K562 (cell line): ENCODE data around the gene MCM3. TPM values are rescaled to one million over a fixed set of nuclear protein-coding genes. Genes with fewer than 3 reads are reported as not detected.

Experiments used
- CBFB ChIP-seq: sonication (generic); formaldehyde crosslinking; IDR thresholded peaks from 2 replicates; pipeline ENCODE4 v1.4.0; 2020; ENCODE audit warnings: mild to moderate bottlenecking, missing genetic modification reagents
- CEBPB ChIP-seq: fragments of 450-650 bp; IDR thresholded peaks from 2 replicates; pipeline ENCODE4 v1.6.1; 2016; ENCODE audit warnings: missing genetic modification characterization, missing compliant biosample characterization
- FOS ChIP-seq: IDR thresholded peaks from 3 replicates; pipeline ENCODE4 v1.6.1; 2011; ENCODE audit not compliant: insufficient read length; ENCODE audit errors: extremely low read depth
- JUN ChIP-seq, 2 experiments: sonication (generic) in 1 of 2; formaldehyde crosslinking in 1 of 2; IDR thresholded peaks; 2 replicates each; pipeline versions ENCODE4 v1.6.1 to v1.8.0; 2012 to 2022; ENCODE audit warnings: borderline replicate concordance in 2 of 2, mild to moderate bottlenecking in 2 of 2, improper control_type of control experiment in 1 of 2, low read depth in 1 of 2, low read length in 1 of 2, missing genetic modification reagents in 1 of 2
- JUND ChIP-seq, 2 experiments: IDR thresholded peaks; 2 replicates in 1 of 2; 3 replicates in 1 of 2; pipeline ENCODE4 v1.6.1; 2011; ENCODE audit warnings: borderline replicate concordance in 2 of 2, low read depth in 2 of 2, low read length in 2 of 2, improper control_type of control experiment in 1 of 2, missing biosample characterization in 1 of 2, missing genetic modification characterization in 1 of 2, missing genetic modification reagents in 1 of 2
- KAT2B ChIP-seq: IDR thresholded peaks from one replicate; pipeline ENCODE4 v1.6.1; 2012; ENCODE audit warnings: low read depth, mild to moderate bottlenecking, control low read depth, inconsistent platforms, low read length, moderate library complexity
- MAFK ChIP-seq: IDR thresholded peaks from 2 replicates; pipeline ENCODE4 v1.6.1; 2011; ENCODE audit warnings: low read length, improper control_type of control experiment
- MEF2A ChIP-seq: IDR thresholded peaks from 2 replicates; pipeline ENCODE4 v1.6.1; 2011; ENCODE audit warnings: low read depth, mild to moderate bottlenecking, low read length, moderate library complexity; ENCODE audit not compliant: control insufficient read depth
- MEIS2 ChIP-seq: fragments of 450-650 bp; IDR thresholded peaks from 2 replicates; pipeline ENCODE4 v1.6.1; 2014; ENCODE audit warnings: mild to moderate bottlenecking; ENCODE audit not compliant: partially characterized antibody
- SRSF7 ChIP-seq: fragments of 200-400 bp; formaldehyde crosslinking; optimal IDR thresholded peaks from 2 replicates; pipeline ENCODE3; 2017; ENCODE audit warnings: mild to moderate bottlenecking, low read depth, low read length
- TEAD2 ChIP-seq: fragments of 450-650 bp; IDR thresholded peaks from 2 replicates; pipeline ENCODE4 v1.6.1; 2016; ENCODE audit warnings: missing genetic modification characterization, control low read depth, missing compliant biosample characterization
- ZKSCAN1 ChIP-seq: fragments of 150-350 bp; IDR thresholded peaks from 2 replicates; pipeline ENCODE4 v1.6.1; 2016; ENCODE audit warnings: low read depth, low read length
- ZNF140 ChIP-seq: fragments of 250-450 bp; sonication (Bioruptor Pico); IDR thresholded peaks from 2 replicates; pipeline ENCODE4 v1.8.0; 2021; ENCODE audit warnings: moderate library complexity, mild to moderate bottlenecking, inconsistent platforms
- ZNF184 ChIP-seq: sonication (generic); formaldehyde crosslinking; IDR thresholded peaks from 2 replicates; pipeline ENCODE4 v1.5.0; 2020; ENCODE audit warnings: missing genetic modification reagents
- polyA plus RNA-seq, 8 experiments: library from polyadenylated mRNA; depleted of rRNA in 4 of 8; stranded (reverse) in 5 of 8; unstranded in 3 of 8; fragments of >200 nt; fragmentation: Nextera tagmentation in 2 of 8; fragmentation: Illumina TruSeq in 1 of 8; extraction: Ambion mirVana in 2 of 8; extraction: Trizol in 1 of 8; gene quantifications; 2 replicates each; pipeline versions ENCODE4 v1.2.1 to v1.2.3, GENCODE V29; 2011 to 2014; ENCODE audit warnings: inconsistent platforms in 1 of 8, missing spikeins in 1 of 8
- total RNA-seq, 7 experiments: library from RNA; depleted of rRNA in 6 of 7; stranded (reverse); fragments of >200 nt in 6 of 7; fragmentation: Illumina TruSeq in 2 of 7; extraction: Trizol in 2 of 7; gene quantifications; 2 replicates each; pipeline versions ENCODE4 v1.2.1 to v1.2.3, GENCODE V29; 2011 to 2021; ENCODE audit warnings: low replicate concordance in 1 of 7
- TF ChIP-seq, protein P1 (sequence below): sonication (generic); formaldehyde crosslinking; IDR thresholded peaks from 2 replicates; pipeline ENCODE4 v1.5.0; 2020; ENCODE audit warnings: missing genetic modification reagents
- TF ChIP-seq, protein P2 (sequence below): sonication (generic); formaldehyde crosslinking; IDR thresholded peaks from 2 replicates; pipeline ENCODE4 v1.4.0; 2020; ENCODE audit warnings: mild to moderate bottlenecking, missing genetic modification reagents
- TF ChIP-seq, protein P3 (sequence below): fragments of 450-650 bp; IDR thresholded peaks from 2 replicates; pipeline ENCODE4 v1.6.1; 2017; ENCODE audit warnings: mild to moderate bottlenecking, moderate library complexity
- TF ChIP-seq, protein P4 (sequence below): sonication (generic); formaldehyde crosslinking; IDR thresholded peaks from 2 replicates; pipeline ENCODE4 v1.8.0; 2022; ENCODE audit warnings: missing genetic modification reagents, mild to moderate bottlenecking, borderline replicate concordance
- TF ChIP-seq, protein P5 (sequence below): sonication (generic); formaldehyde crosslinking; IDR thresholded peaks from 2 replicates; pipeline ENCODE4 v1.8.0; 2022; ENCODE audit warnings: missing genetic modification reagents, mild to moderate bottlenecking, moderate library complexity, borderline replicate concordance

Gene MCM3
- total and polyA plus RNA-seq, 9 of the 15 experiments (the other 6 are each of a cell fraction or from before 2014, with no cell fraction given) = 76.1 to 270 (median 250) TPM

DNA sequence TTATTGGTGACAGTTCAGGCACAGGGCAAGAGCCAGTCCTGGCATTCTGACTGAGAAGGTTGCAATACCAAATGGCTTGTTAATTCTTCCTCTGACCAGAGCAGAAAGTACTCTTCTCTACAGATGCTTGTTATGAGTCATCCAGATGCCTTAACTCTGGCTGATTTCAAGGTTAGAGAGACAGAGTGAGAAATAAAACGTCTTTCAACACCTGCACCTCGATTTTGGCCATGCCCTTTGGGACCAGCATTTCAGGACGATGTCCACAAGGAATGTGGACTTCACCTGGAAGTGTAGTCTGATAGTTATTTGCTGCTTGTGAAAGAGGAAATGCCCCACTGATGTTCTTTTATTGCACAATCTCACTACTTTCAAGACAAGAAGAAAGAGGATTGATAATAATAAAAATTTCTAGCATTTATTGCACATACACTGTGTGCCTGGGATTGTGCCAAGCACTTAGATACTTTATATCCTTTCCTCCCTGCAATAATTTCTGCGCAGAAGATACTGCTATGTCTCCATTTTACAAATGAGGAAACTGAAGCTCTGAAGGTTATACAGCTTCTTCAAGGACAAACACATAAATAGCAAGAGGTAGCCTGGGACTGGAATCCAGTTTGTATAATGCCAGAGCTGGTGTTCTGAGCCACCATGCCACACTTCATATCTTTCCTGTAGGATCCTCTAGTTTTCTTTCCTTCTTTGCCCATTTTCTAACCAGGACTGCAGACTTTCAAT, 33.5 kb upstream of the MCM3 start (continued):
- TF ChIP-seq ZKSCAN1 = no peak
- TF ChIP-seq FOS = no peak
- TF ChIP-seq, protein P1, sequence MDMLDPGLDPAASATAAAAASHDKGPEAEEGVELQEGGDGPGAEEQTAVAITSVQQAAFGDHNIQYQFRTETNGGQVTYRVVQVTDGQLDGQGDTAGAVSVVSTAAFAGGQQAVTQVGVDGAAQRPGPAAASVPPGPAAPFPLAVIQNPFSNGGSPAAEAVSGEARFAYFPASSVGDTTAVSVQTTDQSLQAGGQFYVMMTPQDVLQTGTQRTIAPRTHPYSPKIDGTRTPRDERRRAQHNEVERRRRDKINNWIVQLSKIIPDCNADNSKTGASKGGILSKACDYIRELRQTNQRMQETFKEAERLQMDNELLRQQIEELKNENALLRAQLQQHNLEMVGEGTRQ (CRISPR knock-in tag) = no peak
- no peak for TF ChIP-seq ZNF140
- TF ChIP-seq, protein P2, sequence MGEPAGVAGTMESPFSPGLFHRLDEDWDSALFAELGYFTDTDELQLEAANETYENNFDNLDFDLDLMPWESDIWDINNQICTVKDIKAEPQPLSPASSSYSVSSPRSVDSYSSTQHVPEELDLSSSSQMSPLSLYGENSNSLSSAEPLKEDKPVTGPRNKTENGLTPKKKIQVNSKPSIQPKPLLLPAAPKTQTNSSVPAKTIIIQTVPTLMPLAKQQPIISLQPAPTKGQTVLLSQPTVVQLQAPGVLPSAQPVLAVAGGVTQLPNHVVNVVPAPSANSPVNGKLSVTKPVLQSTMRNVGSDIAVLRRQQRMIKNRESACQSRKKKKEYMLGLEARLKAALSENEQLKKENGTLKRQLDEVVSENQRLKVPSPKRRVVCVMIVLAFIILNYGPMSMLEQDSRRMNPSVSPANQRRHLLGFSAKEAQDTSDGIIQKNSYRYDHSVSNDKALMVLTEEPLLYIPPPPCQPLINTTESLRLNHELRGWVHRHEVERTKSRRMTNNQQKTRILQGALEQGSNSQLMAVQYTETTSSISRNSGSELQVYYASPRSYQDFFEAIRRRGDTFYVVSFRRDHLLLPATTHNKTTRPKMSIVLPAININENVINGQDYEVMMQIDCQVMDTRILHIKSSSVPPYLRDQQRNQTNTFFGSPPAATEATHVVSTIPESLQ (CRISPR knock-in tag) = no peak
- TF ChIP-seq KAT2B = no peak
- peak; percentile 11 for TF ChIP-seq MEIS2
- no peak for TF ChIP-seq CBFB (CRISPR knock-in tag)
- TF ChIP-seq SRSF7 = no peak
- TF ChIP-seq, protein P3, sequence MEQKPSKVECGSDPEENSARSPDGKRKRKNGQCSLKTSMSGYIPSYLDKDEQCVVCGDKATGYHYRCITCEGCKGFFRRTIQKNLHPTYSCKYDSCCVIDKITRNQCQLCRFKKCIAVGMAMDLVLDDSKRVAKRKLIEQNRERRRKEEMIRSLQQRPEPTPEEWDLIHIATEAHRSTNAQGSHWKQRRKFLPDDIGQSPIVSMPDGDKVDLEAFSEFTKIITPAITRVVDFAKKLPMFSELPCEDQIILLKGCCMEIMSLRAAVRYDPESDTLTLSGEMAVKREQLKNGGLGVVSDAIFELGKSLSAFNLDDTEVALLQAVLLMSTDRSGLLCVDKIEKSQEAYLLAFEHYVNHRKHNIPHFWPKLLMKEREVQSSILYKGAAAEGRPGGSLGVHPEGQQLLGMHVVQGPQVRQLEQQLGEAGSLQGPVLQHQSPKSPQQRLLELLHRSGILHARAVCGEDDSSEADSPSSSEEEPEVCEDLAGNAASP = no peak
- TF ChIP-seq ZNF184 (CRISPR knock-in tag) = no peak
- TF ChIP-seq MEF2A = no peak
- TF ChIP-seq, protein P4, sequence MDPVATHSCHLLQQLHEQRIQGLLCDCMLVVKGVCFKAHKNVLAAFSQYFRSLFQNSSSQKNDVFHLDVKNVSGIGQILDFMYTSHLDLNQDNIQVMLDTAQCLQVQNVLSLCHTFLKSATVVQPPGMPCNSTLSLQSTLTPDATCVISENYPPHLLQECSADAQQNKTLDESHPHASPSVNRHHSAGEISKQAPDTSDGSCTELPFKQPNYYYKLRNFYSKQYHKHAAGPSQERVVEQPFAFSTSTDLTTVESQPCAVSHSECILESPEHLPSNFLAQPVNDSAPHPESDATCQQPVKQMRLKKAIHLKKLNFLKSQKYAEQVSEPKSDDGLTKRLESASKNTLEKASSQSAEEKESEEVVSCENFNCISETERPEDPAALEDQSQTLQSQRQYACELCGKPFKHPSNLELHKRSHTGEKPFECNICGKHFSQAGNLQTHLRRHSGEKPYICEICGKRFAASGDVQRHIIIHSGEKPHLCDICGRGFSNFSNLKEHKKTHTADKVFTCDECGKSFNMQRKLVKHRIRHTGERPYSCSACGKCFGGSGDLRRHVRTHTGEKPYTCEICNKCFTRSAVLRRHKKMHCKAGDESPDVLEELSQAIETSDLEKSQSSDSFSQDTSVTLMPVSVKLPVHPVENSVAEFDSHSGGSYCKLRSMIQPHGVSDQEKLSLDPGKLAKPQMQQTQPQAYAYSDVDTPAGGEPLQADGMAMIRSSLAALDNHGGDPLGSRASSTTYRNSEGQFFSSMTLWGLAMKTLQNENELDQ = no peak
- 0 out of 2 replicates have a peak, but pooled peaks have one; percentile 43 for TF ChIP-seq JUN (IDR thresholded peaks at IDR 0.05; ENCODE audit: borderline replicate concordance, low read depth, low read length)
- no peak for TF ChIP-seq JUN (CRISPR knock-in tag; IDR thresholded peaks at IDR 0.05; ENCODE audit: borderline replicate concordance)
- TF ChIP-seq, protein P5, sequence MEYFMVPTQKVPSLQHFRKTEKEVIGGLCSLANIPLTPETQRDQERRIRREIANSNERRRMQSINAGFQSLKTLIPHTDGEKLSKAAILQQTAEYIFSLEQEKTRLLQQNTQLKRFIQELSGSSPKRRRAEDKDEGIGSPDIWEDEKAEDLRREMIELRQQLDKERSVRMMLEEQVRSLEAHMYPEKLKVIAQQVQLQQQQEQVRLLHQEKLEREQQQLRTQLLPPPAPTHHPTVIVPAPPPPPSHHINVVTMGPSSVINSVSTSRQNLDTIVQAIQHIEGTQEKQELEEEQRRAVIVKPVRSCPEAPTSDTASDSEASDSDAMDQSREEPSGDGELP (CRISPR knock-in tag) = no peak
- peak; percentile 84 for TF ChIP-seq JUND (IDR thresholded peaks at IDR 0.05; ENCODE audit: borderline replicate concordance, low read depth, low read length)
- TF ChIP-seq JUND (tag; IDR thresholded peaks at IDR 0.05; ENCODE audit: borderline replicate concordance, low read depth, low read length) = peak; percentile 81
- peak; percentile 97 for TF ChIP-seq CEBPB (tag)
- no peak for TF ChIP-seq MAFK
- TF ChIP-seq TEAD2 = no peak
